Neural crest cell (in vitro differentiated cells): Measurements from ENCODE around the gene NRG2. TPM values are rescaled to one million over a fixed set of nuclear protein-coding genes. Genes with fewer than 3 reads are reported as not detected.

Experiments
- DNase-seq: peaks from one replicate; pipeline ENCODE4 v3.0.0; 2021; ENCODE audit warnings: low read depth, mixed read lengths, low spot score
- H3K27ac Mint-ChIP-seq: one replicate; pipeline ENCODE4 v1.8.0; 2021; ENCODE audit warnings: mild to moderate bottlenecking, mixed read lengths; ENCODE audit not compliant: unreplicated experiment
- H3K27me3 Mint-ChIP-seq: 2 replicates; pipeline ENCODE4 v1.8.0; 2021; ENCODE audit warnings: low read depth, mild to moderate bottlenecking, mixed read lengths
- H3K36me3 Mint-ChIP-seq: 2 replicates; pipeline ENCODE4 v1.8.0; 2021; ENCODE audit warnings: low read depth, mild to moderate bottlenecking, mixed read lengths
- H3K4me1 Mint-ChIP-seq: 2 replicates; pipeline ENCODE4 v1.8.0; 2021; ENCODE audit warnings: mixed read lengths
- H3K4me3 Mint-ChIP-seq: one replicate; pipeline ENCODE4 v1.8.0; 2021; ENCODE audit warnings: mild to moderate bottlenecking, mixed read lengths
- H3K9me3 Mint-ChIP-seq: 2 replicates; pipeline ENCODE4 v1.8.0; 2021; ENCODE audit warnings: mixed read lengths
- CTCF ChIP-seq: fragments of 200-600 bp; sonication (generic); conservative IDR thresholded peaks from 2 replicates; pipeline ENCODE4 v1.5.0; 2021; ENCODE audit warnings: antibody characterized with exemption, mild to moderate bottlenecking
- total RNA-seq: library from RNA; stranded (reverse); gene quantifications from 2 replicates; pipeline ENCODE4 v1.2.1, GENCODE V29; 2021

The NRG2 gene
- total RNA-seq, 1 donor from 2014 or later = 0.82 TPM

GRCh38 chr5:140018517-140018916 is 24.6 kb downstream of the NRG2 start:
- no peak for TF ChIP-seq CTCF
- DNase-seq = no peak
- H3K4me3 Mint-ChIP-seq = no peak overlapping the region
- no peaks in the 10 kb centered on the region for H3K9me3 Mint-ChIP-seq
- H3K36me3 Mint-ChIP-seq = no peaks in the 10 kb centered on the region
- H3K27ac Mint-ChIP-seq = no peak overlapping the region
- peaks cover 3% of the 10 kb centered on the region for H3K27me3 Mint-ChIP-seq
- no peaks in the 10 kb centered on the region for H3K4me1 Mint-ChIP-seq

GRCh38 chr5:140018096-140018481 is 25.0 kb downstream of the NRG2 start:
- Mint-ChIP-seq H3K36me3 (no peaks in the 10 kb centered on the region), H3K4me1 (no peaks in the 10 kb centered on the region)
- no peak for TF ChIP-seq CTCF

GRCh38 chr5:140017397-140018095 is 25.6 kb downstream of the NRG2 start:
- Mint-ChIP-seq H3K4me1 (no peaks in the 10 kb centered on the region), H3K9me3 (no peaks in the 10 kb centered on the region), H3K4me3 (no peak overlapping the region), H3K27ac (no peak overlapping the region), H3K36me3 (no peaks in the 10 kb centered on the region), H3K27me3 (peaks cover 3% of the 10 kb centered on the region)
- no peak for TF ChIP-seq CTCF
- DNase-seq = no peak

More at GRCh38 chr5:140018096-140018481, 25.0 kb downstream of the NRG2 start:
- H3K4me3 Mint-ChIP-seq = no peak overlapping the region
- no peak overlapping the region for H3K27ac Mint-ChIP-seq
- H3K27me3 Mint-ChIP-seq = peaks cover 3% of the 10 kb centered on the region
- no peak for DNase-seq
- no peaks in the 10 kb centered on the region for H3K9me3 Mint-ChIP-seq

GRCh38 chr5:140015706-140016105 is 27.4 kb downstream of the NRG2 start:
- no peaks in the 10 kb centered on the region for H3K4me1 Mint-ChIP-seq
- H3K36me3 Mint-ChIP-seq = no peaks in the 10 kb centered on the region
- no peak overlapping the region for H3K4me3 Mint-ChIP-seq
- no peak overlapping the region for H3K27ac Mint-ChIP-seq
- no peak for TF ChIP-seq CTCF
- no peaks in the 10 kb centered on the region for H3K9me3 Mint-ChIP-seq
- DNase-seq = no peak
- peaks cover 3% of the 10 kb centered on the region for H3K27me3 Mint-ChIP-seq

GRCh38 chr5:140014751-140015150 is 28.3 kb downstream of the NRG2 start:
- Mint-ChIP-seq H3K36me3 (no peaks in the 10 kb centered on the region), H3K9me3 (no peaks in the 10 kb centered on the region), H3K4me1 (no peaks in the 10 kb centered on the region), H3K4me3 (no peak overlapping the region), H3K27ac (no peak overlapping the region), H3K27me3 (peaks cover 2% of the 10 kb centered on the region)
- no peak for TF ChIP-seq CTCF
- DNase-seq = no peak
